Measurements from ENCODE around the gene CFB.

The CFB gene

DNA sequence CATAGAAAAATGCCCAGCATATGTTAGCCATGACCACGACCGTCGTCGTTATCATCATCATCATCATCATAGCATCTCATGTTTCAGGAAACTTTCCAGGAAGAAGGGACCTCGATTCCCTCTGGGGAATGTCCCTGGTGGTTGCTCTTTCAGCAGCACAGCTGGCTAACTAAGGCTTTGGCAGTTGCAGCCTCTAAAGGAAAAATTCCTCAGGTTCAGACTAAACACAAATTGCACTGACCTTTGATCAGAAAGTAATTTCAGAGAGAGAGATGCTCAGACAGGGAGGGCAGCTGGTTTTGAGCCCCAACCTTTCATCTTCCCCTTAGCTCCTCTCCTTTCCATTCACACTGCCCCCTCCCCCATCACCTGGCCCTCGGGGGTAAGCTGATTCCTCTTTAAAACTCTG lies 5.6 kb upstream of the CFB start:
- no peaks in the 10 kb centered on the region for H3K36me3 ChIP-seq (ENCODE audit: insufficient read depth, low read length)
- H3K4me3 ChIP-seq (ENCODE audit: low read depth, low read length, poor library complexity, severe bottlenecking) = no peak overlapping the region
- no peaks in the 10 kb centered on the region for H3K79me2 ChIP-seq (ENCODE audit: insufficient read depth, low read length)
- H2AFZ ChIP-seq (ENCODE audit: low read length) = no peak overlapping the region
- no peaks in the 10 kb centered on the region for H4K20me1 ChIP-seq (ENCODE audit: insufficient read depth, low read length)
- H3K4me1 ChIP-seq (ENCODE audit: insufficient read depth, low read length, severe bottlenecking) = no peaks in the 10 kb centered on the region
- no peak overlapping the region for H3K4me2 ChIP-seq (ENCODE audit: low read length)
- no peak for TF ChIP-seq EZH2 (IDR thresholded peaks at IDR 0.05; ENCODE audit: borderline replicate concordance, low read length)
- TF ChIP-seq, protein P1, sequence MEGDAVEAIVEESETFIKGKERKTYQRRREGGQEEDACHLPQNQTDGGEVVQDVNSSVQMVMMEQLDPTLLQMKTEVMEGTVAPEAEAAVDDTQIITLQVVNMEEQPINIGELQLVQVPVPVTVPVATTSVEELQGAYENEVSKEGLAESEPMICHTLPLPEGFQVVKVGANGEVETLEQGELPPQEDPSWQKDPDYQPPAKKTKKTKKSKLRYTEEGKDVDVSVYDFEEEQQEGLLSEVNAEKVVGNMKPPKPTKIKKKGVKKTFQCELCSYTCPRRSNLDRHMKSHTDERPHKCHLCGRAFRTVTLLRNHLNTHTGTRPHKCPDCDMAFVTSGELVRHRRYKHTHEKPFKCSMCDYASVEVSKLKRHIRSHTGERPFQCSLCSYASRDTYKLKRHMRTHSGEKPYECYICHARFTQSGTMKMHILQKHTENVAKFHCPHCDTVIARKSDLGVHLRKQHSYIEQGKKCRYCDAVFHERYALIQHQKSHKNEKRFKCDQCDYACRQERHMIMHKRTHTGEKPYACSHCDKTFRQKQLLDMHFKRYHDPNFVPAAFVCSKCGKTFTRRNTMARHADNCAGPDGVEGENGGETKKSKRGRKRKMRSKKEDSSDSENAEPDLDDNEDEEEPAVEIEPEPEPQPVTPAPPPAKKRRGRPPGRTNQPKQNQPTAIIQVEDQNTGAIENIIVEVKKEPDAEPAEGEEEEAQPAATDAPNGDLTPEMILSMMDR (IDR thresholded peaks at IDR 0.05; ENCODE audit: low read length) = no peak
- H3K27ac ChIP-seq (ENCODE audit: low read depth, low read length, poor library complexity, severe bottlenecking) = no peak overlapping the region
- H3K9me3 ChIP-seq (ENCODE audit: low read length) = no peaks in the 10 kb centered on the region
- peaks cover 6% of the 10 kb centered on the region for H3K27me3 ChIP-seq (ENCODE audit: insufficient read depth, low read length)
- no peaks in the 10 kb centered on the region for H3F3A ChIP-seq (ENCODE audit: insufficient read depth, low read length)
- H3K9ac ChIP-seq (ENCODE audit: low read length) = no peak overlapping the region
- H3K9me2 ChIP-seq (ENCODE audit: low read depth, low read length) = no peaks in the 10 kb centered on the region

DNA sequence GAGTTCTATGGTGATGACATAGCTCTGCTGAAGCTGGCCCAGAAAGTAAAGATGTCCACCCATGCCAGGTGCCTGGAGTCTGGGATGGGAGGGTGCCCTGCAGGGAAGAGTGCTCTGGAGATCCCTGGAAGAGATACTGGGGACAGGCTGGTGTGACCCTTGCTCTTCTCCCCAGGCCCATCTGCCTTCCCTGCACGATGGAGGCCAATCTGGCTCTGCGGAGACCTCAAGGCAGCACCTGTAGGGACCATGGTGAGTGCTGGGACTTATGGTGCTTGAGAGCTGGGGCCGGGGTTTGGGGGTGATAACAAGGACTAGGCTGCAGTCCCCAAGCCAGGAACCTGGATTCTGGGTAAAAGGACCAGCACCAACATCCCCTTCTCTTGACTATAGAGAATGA lies 2.2 kb upstream of the CFB start:
- no peaks in the 10 kb centered on the region for H4K20me1 ChIP-seq (ENCODE audit: insufficient read depth, low read length)
- no peaks in the 10 kb centered on the region for H3K4me1 ChIP-seq (ENCODE audit: insufficient read depth, low read length, severe bottlenecking)
- TF ChIP-seq EZH2 (IDR thresholded peaks at IDR 0.05; ENCODE audit: borderline replicate concordance, low read length) = no peak
- TF ChIP-seq, protein P1 (IDR thresholded peaks at IDR 0.05; ENCODE audit: low read length) = no peak
- H3K9ac ChIP-seq (ENCODE audit: low read length) = no peak overlapping the region
- peaks cover 11% of the 10 kb centered on the region for H3K27me3 ChIP-seq (ENCODE audit: insufficient read depth, low read length)
- H3K27ac ChIP-seq (ENCODE audit: low read depth, low read length, poor library complexity, severe bottlenecking) = no peak overlapping the region
- H3F3A ChIP-seq (ENCODE audit: insufficient read depth, low read length) = no peaks in the 10 kb centered on the region
- no peaks in the 10 kb centered on the region for H3K9me2 ChIP-seq (ENCODE audit: low read depth, low read length)
- H3K4me3 ChIP-seq (ENCODE audit: low read depth, low read length, poor library complexity, severe bottlenecking) = no peak overlapping the region
- H3K36me3 ChIP-seq (ENCODE audit: insufficient read depth, low read length) = no peaks in the 10 kb centered on the region
- no peak overlapping the region for H3K4me2 ChIP-seq (ENCODE audit: low read length)
- no peaks in the 10 kb centered on the region for H3K79me2 ChIP-seq (ENCODE audit: insufficient read depth, low read length)
- no peak overlapping the region for H2AFZ ChIP-seq (ENCODE audit: low read length)
- H3K9me3 ChIP-seq (ENCODE audit: low read length) = no peaks in the 10 kb centered on the region

DNA sequence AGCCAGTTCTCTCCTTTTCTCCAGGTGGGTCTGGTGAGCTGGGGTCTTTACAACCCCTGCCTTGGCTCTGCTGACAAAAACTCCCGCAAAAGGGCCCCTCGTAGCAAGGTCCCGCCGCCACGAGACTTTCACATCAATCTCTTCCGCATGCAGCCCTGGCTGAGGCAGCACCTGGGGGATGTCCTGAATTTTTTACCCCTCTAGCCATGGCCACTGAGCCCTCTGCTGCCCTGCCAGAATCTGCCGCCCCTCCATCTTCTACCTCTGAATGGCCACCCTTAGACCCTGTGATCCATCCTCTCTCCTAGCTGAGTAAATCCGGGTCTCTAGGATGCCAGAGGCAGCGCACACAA lies 765 bp upstream of the CFB start:
- Histone ChIP-seq H2AFZ (ENCODE audit: low read length) (no peak overlapping the region), H3F3A (ENCODE audit: insufficient read depth, low read length) (no peaks in the 10 kb centered on the region), H3K36me3 (ENCODE audit: insufficient read depth, low read length) (no peaks in the 10 kb centered on the region), H3K4me3 (ENCODE audit: low read depth, low read length, poor library complexity, severe bottlenecking) (no peak overlapping the region), H4K20me1 (ENCODE audit: insufficient read depth, low read length) (no peaks in the 10 kb centered on the region), H3K79me2 (ENCODE audit: insufficient read depth, low read length) (no peaks in the 10 kb centered on the region), H3K4me1 (ENCODE audit: insufficient read depth, low read length, severe bottlenecking) (no peaks in the 10 kb centered on the region), H3K27ac (ENCODE audit: low read depth, low read length, poor library complexity, severe bottlenecking) (no peak overlapping the region), H3K4me2 (ENCODE audit: low read length) (no peak overlapping the region), H3K9me2 (ENCODE audit: low read depth, low read length) (no peaks in the 10 kb centered on the region), H3K9me3 (ENCODE audit: low read length) (no peaks in the 10 kb centered on the region), H3K27me3 (ENCODE audit: insufficient read depth, low read length) (peaks cover 11% of the 10 kb centered on the region), H3K9ac (ENCODE audit: low read length) (no peak overlapping the region)
- TF ChIP-seq, protein P1 (IDR thresholded peaks at IDR 0.05; ENCODE audit: low read length) = no peak
- TF ChIP-seq EZH2 (IDR thresholded peaks at IDR 0.05; ENCODE audit: borderline replicate concordance, low read length) = no peak
